HFF-Myc (cell line): ENCODE results near the gene SPRED3.

Experiments used
- DNase-seq: peaks from one replicate; pipeline ENCODE4 v3.0.0-alpha.2; 2011; ENCODE audit warnings: low read depth; ENCODE audit errors: extremely low read depth
- H3K4me3 ChIP-seq: replicated peaks from 2 replicates; pipeline ENCODE4 v1.5.1; 2011; ENCODE audit warnings: low read depth, mild to moderate bottlenecking, control low read depth, low read length
- TF ChIP-seq, protein P1 (sequence below): IDR thresholded peaks from 2 replicates; pipeline ENCODE4 v1.5.1; 2012; ENCODE audit warnings: mild to moderate bottlenecking, low read depth, low read length, control low read depth; ENCODE audit errors: missing control alignments

Gene SPRED3

DNA sequence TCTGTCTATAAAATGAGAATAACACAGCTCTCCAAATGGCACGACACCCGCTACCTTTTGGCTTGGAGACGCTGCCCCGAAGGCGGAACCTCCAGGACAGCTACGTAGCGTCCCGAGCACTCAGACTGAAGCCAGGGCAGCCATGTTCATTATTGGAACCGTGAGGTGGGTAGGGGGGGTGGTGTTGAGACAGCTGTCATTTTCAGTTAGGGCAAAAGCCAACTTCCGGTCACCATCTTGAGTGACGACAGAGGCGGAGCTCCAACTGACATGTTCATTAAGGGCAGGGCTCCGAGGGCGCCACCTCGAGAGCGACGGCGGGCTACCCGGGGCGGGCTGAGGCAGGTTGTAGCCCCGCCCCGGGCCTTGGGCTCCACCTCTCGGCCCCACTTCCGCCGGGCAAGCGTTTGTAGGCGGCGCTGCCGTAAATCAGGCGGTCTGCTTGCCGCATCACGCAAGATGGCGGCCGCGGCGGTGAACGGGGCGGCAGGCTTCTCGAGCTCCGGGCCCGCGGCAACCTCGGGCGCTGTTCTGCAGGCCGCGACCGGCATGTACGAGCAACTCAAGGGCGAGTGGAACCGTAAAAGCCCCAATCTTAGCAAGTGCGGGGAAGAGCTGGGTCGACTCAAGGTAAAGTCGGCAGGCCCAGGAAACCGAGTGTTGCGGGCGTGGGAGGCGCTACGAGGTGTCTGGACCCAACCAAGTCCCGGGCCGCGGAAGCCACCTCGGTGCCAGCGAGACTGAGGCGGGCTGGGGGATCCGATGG, 14.0 kb upstream of the SPRED3 start, which contains the start of gene PSMD8:
Gene PSMD8 (plus strand): TSS at position 240 of the 766 bp plus-strand sequence. CDS start 31 bp downstream, at position 271.
- peak within 1 kb of the TSS; percentile 97 for H3K4me3 ChIP-seq
- TF ChIP-seq, protein P1, sequence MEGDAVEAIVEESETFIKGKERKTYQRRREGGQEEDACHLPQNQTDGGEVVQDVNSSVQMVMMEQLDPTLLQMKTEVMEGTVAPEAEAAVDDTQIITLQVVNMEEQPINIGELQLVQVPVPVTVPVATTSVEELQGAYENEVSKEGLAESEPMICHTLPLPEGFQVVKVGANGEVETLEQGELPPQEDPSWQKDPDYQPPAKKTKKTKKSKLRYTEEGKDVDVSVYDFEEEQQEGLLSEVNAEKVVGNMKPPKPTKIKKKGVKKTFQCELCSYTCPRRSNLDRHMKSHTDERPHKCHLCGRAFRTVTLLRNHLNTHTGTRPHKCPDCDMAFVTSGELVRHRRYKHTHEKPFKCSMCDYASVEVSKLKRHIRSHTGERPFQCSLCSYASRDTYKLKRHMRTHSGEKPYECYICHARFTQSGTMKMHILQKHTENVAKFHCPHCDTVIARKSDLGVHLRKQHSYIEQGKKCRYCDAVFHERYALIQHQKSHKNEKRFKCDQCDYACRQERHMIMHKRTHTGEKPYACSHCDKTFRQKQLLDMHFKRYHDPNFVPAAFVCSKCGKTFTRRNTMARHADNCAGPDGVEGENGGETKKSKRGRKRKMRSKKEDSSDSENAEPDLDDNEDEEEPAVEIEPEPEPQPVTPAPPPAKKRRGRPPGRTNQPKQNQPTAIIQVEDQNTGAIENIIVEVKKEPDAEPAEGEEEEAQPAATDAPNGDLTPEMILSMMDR = peak; percentile 9
- DNase-seq = peak; percentile 96

DNA sequence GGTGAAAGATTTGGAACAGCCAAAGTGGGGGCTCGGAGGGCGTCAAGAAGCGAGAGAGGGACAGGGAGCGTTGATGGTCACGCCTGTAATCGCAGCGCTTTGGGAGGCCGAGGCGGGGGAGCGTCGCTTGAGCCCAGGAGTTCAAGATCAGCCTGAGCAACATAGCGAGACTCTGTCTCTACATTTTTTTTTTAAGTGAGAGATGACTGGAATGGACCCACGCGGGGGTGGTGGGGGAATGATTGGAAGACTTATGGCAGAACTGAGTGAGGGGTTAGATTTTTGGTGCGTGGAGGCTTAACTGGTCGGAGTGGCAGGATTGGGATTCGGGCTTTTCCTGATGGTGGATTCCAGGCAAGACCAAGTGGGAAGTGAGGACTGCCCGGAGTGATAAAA, 13.4 kb upstream of the SPRED3 start:
- TF ChIP-seq, protein P1 = no peak
- peak overlapping the region; percentile 97 for H3K4me3 ChIP-seq
- DNase-seq = no peak

DNA sequence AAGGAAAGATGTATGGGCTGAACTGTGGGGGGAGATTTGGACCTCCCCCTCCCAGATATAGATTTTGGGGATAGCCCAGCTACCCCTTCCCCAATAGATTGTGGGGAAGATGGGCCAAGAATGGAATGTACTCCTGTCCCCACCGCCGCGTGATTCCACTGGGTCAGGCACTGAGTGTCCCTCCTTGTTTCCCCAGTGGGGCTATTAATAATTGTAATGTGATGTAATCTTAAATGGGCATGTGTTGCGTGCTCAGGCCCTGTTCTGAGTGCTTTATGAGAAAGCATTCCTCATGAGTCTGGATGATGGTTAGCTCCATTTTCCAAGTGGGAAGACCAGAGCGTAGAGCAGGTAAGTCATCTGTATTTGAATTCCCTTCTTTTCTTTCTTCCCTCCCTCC, 12.7 kb upstream of the SPRED3 start:
- DNase-seq = no peak
- H3K4me3 ChIP-seq = peak overlapping the region; percentile 97
- TF ChIP-seq, protein P1 = no peak

DNA sequence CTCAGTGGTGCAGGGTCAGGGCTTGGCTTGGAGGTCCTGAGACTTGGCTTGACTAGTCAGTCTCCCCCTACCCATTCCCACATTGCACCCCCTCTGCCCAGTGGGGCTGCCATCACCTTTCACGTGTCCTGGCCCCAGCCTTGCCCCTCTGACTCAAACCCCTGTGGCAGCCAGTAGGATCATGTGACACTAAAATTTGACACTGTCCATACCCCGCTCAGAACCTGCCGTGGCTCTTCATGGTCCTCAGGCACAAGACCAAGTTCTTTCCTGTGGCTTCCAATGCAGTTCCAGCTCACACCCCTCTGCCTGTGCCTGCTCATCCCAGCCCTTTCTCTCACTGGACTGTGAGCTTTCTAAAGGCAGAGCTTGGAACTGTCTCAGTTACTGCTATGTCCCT, 11.9 kb upstream of the SPRED3 start:
- TF ChIP-seq, protein P1 = no peak
- DNase-seq = no peak
- peak overlapping the region; percentile 97 for H3K4me3 ChIP-seq

DNA sequence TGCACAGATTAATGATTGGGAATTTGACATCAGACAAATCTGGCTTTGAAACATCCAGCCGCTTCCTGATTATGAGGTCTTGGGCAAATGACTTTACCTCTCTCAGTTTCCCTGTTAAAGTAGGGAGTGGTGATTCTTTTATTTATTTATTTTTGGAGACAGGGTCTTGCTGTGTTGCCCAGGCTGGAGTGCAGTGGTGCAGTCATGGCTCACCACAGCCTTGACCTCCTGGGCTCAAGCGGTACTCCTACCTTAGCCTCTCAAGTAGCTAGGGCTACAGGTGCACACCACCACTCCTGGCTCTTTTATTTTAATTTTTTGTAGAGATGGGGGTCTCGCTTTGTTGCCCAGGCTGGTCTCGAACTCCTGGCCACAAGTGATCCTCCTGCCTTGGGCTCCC, 11.4 kb upstream of the SPRED3 start:
- no peak for DNase-seq
- H3K4me3 ChIP-seq = 0 out of 2 replicates have a peak overlapping the region, but pooled peaks have one; percentile 97
- TF ChIP-seq, protein P1 = no peak

DNA sequence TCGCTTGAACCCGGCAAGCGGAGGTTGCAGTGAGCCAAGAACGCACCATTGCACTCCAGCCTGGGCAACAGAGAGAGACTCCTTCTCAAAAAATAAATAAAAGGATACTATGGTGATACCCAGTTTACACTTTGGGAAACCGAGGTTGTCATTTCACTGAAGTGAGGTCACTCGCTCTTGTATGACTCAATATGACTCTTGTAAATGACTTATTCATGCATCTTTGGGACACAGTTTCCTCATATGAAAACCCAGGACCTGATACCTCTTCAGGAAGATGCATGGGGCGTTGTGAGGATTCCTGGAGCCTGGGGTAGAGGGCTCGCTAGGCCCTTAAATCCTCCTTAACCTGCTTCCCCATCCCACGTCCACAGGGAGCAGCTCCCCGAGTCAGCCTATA, 9.6 kb upstream of the SPRED3 start:
- DNase-seq = no peak
- TF ChIP-seq, protein P1 = no peak
- H3K4me3 ChIP-seq = no peak overlapping the region
